CD14-positive monocyte (primary cell): ENCODE measurements around the gene HS6ST1. TPM values are rescaled to one million over a fixed set of nuclear protein-coding genes. Genes with fewer than 3 reads are reported as not detected.

Source experiments
- DNase-seq, 3 donors: peaks; one replicate each; pipeline ENCODE4 v3.0.0-alpha.2; 2011 to 2022
- H2AFZ ChIP-seq: 2 replicates; pipeline ENCODE4 v1.6.0; 2012; ENCODE audit warnings: mild to moderate bottlenecking, low read depth, low read length, inconsistent platforms; ENCODE audit not compliant: insufficient read depth, poor library complexity, severe bottlenecking
- H3K27ac ChIP-seq, 2 donors: 1 replicate in 1 of 2; 2 replicates in 1 of 2; pipeline ENCODE4 v1.5.1; 2012 to 2013; ENCODE audit warnings: low read length in 2 of 2, control low read depth in 1 of 2, inconsistent platforms in 1 of 2, low read depth in 1 of 2, mild to moderate bottlenecking in 1 of 2
- H3K27me3 ChIP-seq, 2 donors: one replicate each; pipeline versions ENCODE4 v1.6.0 to v1.6.1; 2011 to 2013; ENCODE audit warnings: low read length in 2 of 2; ENCODE audit not compliant: control insufficient read depth in 2 of 2, insufficient read depth in 2 of 2
- H3K36me3 ChIP-seq, 2 donors: replicated peaks in 1 of 2; 1 replicate in 1 of 2; 2 replicates in 1 of 2; pipeline versions ENCODE4 v1.5.1 to v1.6.1; 2012 to 2013; ENCODE audit warnings: low read length in 2 of 2, control low read depth in 1 of 2, inconsistent platforms in 1 of 2, mild to moderate bottlenecking in 1 of 2; ENCODE audit not compliant: insufficient read depth in 2 of 2, control insufficient read depth in 1 of 2
- H3K4me1 ChIP-seq, 2 donors: 1 replicate in 1 of 2; 2 replicates in 1 of 2; pipeline versions ENCODE4 v1.5.1 to v1.6.1; 2012 to 2013; ENCODE audit warnings: low read length in 2 of 2, control low read depth in 1 of 2, inconsistent platforms in 1 of 2, mild to moderate bottlenecking in 1 of 2, moderate library complexity in 1 of 2; ENCODE audit not compliant: insufficient read depth in 2 of 2, control insufficient read depth in 1 of 2
- H3K4me2 ChIP-seq: replicated peaks from 2 replicates; pipeline ENCODE3; 2012; ENCODE audit warnings: low read length, moderate library complexity, mild to moderate bottlenecking; ENCODE audit not compliant: poor library complexity, severe bottlenecking; ENCODE audit errors: extremely low read depth
- H3K4me3 ChIP-seq, 3 experiments: fragments of 200-600 bp in 1 of 3; sonication (generic) in 1 of 3; replicated peaks in 1 of 3; 1 replicate in 2 of 3; 2 replicates in 1 of 3; pipeline ENCODE4 v1.5.1; 2011 to 2013; ENCODE audit warnings: low read length in 3 of 3, mild to moderate bottlenecking in 3 of 3, control low read depth in 2 of 3, low read depth in 2 of 3, inconsistent platforms in 1 of 3, moderate library complexity in 1 of 3
- H3K79me2 ChIP-seq: 2 replicates; pipeline ENCODE4 v1.6.0; 2012; ENCODE audit warnings: mild to moderate bottlenecking, control low read depth, inconsistent platforms, low read length, moderate library complexity; ENCODE audit not compliant: insufficient read depth
- H3K9ac ChIP-seq: 2 replicates; pipeline ENCODE4 v1.6.0; 2017; ENCODE audit warnings: low read length, mild to moderate bottlenecking; ENCODE audit not compliant: insufficient read depth, poor library complexity, severe bottlenecking
- H3K9me3 ChIP-seq, 2 donors: replicated peaks in 1 of 2; 1 replicate in 1 of 2; 2 replicates in 1 of 2; pipeline versions ENCODE4 v1.5.1 to v1.6.1; 2012 to 2013; ENCODE audit warnings: low read length in 2 of 2, control low read depth in 1 of 2; ENCODE audit not compliant: control insufficient read depth in 1 of 2, insufficient read depth in 1 of 2
- H4K20me1 ChIP-seq: 2 replicates; pipeline ENCODE4 v1.6.0; 2012; ENCODE audit warnings: mild to moderate bottlenecking, low read length, control low read depth, moderate library complexity; ENCODE audit not compliant: insufficient read depth
- H3K27ac Mint-ChIP-seq, 7 donors: one replicate each; pipeline ENCODE4 v1.8.0; 2020; ENCODE audit warnings: mild to moderate bottlenecking in 7 of 7, mixed read lengths in 7 of 7, moderate library complexity in 6 of 7, inconsistent platforms in 2 of 7
- H3K27me3 Mint-ChIP-seq, 3 donors: one replicate each; pipeline ENCODE4 v1.8.0; 2021 to 2022; ENCODE audit warnings: low read depth in 3 of 3, mild to moderate bottlenecking in 3 of 3, mixed read lengths in 3 of 3, moderate library complexity in 3 of 3, inconsistent platforms in 1 of 3
- H3K36me3 Mint-ChIP-seq, 2 donors: one replicate each; pipeline ENCODE4 v1.8.0; 2020; ENCODE audit warnings: mixed read lengths in 2 of 2, inconsistent platforms in 1 of 2, mild to moderate bottlenecking in 1 of 2
- H3K4me1 Mint-ChIP-seq: one replicate; pipeline ENCODE4 v1.8.0; 2020; ENCODE audit warnings: mild to moderate bottlenecking, mixed read lengths
- H3K4me3 Mint-ChIP-seq, 2 donors: one replicate each; pipeline ENCODE4 v1.8.0; 2020; ENCODE audit warnings: mild to moderate bottlenecking in 2 of 2, mixed read lengths in 2 of 2, moderate library complexity in 1 of 2
- H3K9me3 Mint-ChIP-seq, 7 donors: one replicate each; pipeline ENCODE4 v1.8.0; 2020 to 2022; ENCODE audit warnings: mixed read lengths in 7 of 7, mild to moderate bottlenecking in 6 of 7, moderate library complexity in 6 of 7, inconsistent platforms in 2 of 7
- CTCF ChIP-seq: fragments of 200-600 bp; IDR thresholded peaks from one replicate; pipeline ENCODE4 v1.8.0; 2022; ENCODE audit warnings: antibody characterized with exemption, mild to moderate bottlenecking
- WGBS: methylation state at CpG from one replicate; pipeline ENCODE4 v1.1.5; 2013; ENCODE audit warnings: missing lambda C conversion rate; ENCODE audit not compliant: insufficient coverage; 5-methylcytosine and 5-hydroxymethylcytosine counted together
- intact Hi-C, 2 donors: fragments of 100-400 bp; cut with micrococcal nuclease; formaldehyde crosslinking; loops; one replicate each; pipeline versions ENCODE4 v1.15.0 to v1.15.1; 2023
- polyA plus RNA-seq, 3 donors: library from polyadenylated mRNA; depleted of rRNA in 1 of 3; unstranded in 2 of 3; stranded (reverse) in 1 of 3; fragments of 300-500 nt in 2 of 3; fragments of >200 nt in 1 of 3; fragmentation: Illumina TruSeq in 2 of 3; gene quantifications; 1 replicate in 2 of 3; 2 replicates in 1 of 3; pipeline ENCODE4 v1.2.3, GENCODE V29; 2012 to 2021

The HS6ST1 gene
- polyA plus RNA-seq, 3 donors, result 2.9 to 5.4 (median 4.0) TPM

- no peak overlapping the region for H3K9ac ChIP-seq
- Mint-ChIP-seq H3K9me3 (no peaks in the 10 kb centered on the region), H3K4me3 (no peak overlapping the region), H3K4me1 (peaks cover 4% of the 10 kb centered on the region), H3K27me3 (peaks cover 2 to 5% (median 4%) of the 10 kb centered on the region in 3 donors), H3K36me3 (no peaks in the 10 kb centered on the region), H3K27ac (no peak overlapping the region)
- intact Hi-C loops, result no loop called here
- no peak overlapping the region for H3K4me2 ChIP-seq
- no peaks in the 10 kb centered on the region for H3K9me3 ChIP-seq
- TF ChIP-seq CTCF, result no peak
- H3K4me3 ChIP-seq, result no peak overlapping the region
- H3K4me1 ChIP-seq, result peaks cover 0 to 3% of the 10 kb centered on the region in 2 donors
- H3K79me2 ChIP-seq, result no peaks in the 10 kb centered on the region
- H3K27ac ChIP-seq, result no peak overlapping the region
- 87% methylated on average over 3 of the region's 8 CpGs for WGBS
- no peak overlapping the region for H2AFZ ChIP-seq
- no peak for DNase-seq
- no peaks in the 10 kb centered on the region for H3K27me3 ChIP-seq
- H3K36me3 ChIP-seq, result no peaks in the 10 kb centered on the region
- no peaks in the 10 kb centered on the region for H4K20me1 ChIP-seq
Observed at GRCh38 chr2:128237911-128238697, 80.6 kb downstream of the HS6ST1 start.

- no peaks in the 10 kb centered on the region for H3K36me3 Mint-ChIP-seq
- Histone ChIP-seq H3K9me3 (no peaks in the 10 kb centered on the region), H3K4me1 (peaks cover 4 to 12% of the 10 kb centered on the region in 2 donors), H4K20me1 (no peaks in the 10 kb centered on the region), H3K4me2 (no peak overlapping the region), H3K79me2 (no peaks in the 10 kb centered on the region), H3K36me3 (no peaks in the 10 kb centered on the region), H3K27ac (no peak overlapping the region), H3K27me3 (peaks cover 0 to 7% of the 10 kb centered on the region in 2 donors), H2AFZ (no peak overlapping the region), H3K4me3 (no peak overlapping the region), H3K9ac (no peak overlapping the region)
- 54% methylated on average over 2 of the region's 2 CpGs for WGBS
- DNase-seq, result no peak
- no peak overlapping the region for H3K4me3 Mint-ChIP-seq
- intact Hi-C loops, result no loop called here
- H3K27me3 Mint-ChIP-seq, result peaks cover 6 to 14% (median 8%) of the 10 kb centered on the region in 3 donors
- TF ChIP-seq CTCF, result no peak
- peaks cover 6% of the 10 kb centered on the region for H3K4me1 Mint-ChIP-seq
- H3K27ac Mint-ChIP-seq, result no peak overlapping the region
- H3K9me3 Mint-ChIP-seq, result peaks cover 0 to 1% (median 0%) of the 10 kb centered on the region in 7 donors
Observed at GRCh38 chr2:128237081-128237534, 81.6 kb downstream of the HS6ST1 start.
